A673 (cell line): ENCODE measurements around the gene DGUOK. TPM values are rescaled to one million over a fixed set of nuclear protein-coding genes. Genes with fewer than 3 reads are reported as not detected.

Experiments
- BruUV-seq: library from RNA; stranded (reverse); fragments of 400-500 nt; replicated peaks from 2 replicates; lab custom pipeline; 2021; lab: Mats Ljungman, UMichigan
- CTCF ChIA-PET: fragments of 300-600 bp; sonication (Branson Sonifier 250); formaldehyde crosslinking; loops from one replicate; lab custom pipeline; 2022; ENCODE audit warnings: antibody characterized with exemption; lab: Charles Lee
- POLR2A ChIA-PET: fragments of 300-600 bp; sonication (Branson Sonifier 250); formaldehyde crosslinking; loops from one replicate; lab custom pipeline; 2022; ENCODE audit warnings: antibody characterized with exemption; ENCODE audit not compliant: low non-redundant PET; lab: Charles Lee
- DNase-seq: peaks from one replicate; pipeline ENCODE4 v3.0.0-alpha.2; 2015; ENCODE audit warnings: low spot score
- H3K27ac ChIP-seq: fragments of 200-600 bp; sonication (generic); 2 replicates; pipeline ENCODE4 v1.5.1; 2016; ENCODE audit warnings: mixed run types, low read depth, mild to moderate bottlenecking, mixed read lengths, antibody characterized with exemption, low read length; ENCODE audit not compliant: poor library complexity, severe bottlenecking
- H3K27me3 ChIP-seq: fragments of 200-600 bp; sonication (generic); replicated peaks from 2 replicates; pipeline ENCODE4 v1.6.1; 2017; ENCODE audit warnings: mixed run types, low read depth, mild to moderate bottlenecking, mixed read lengths, antibody characterized with exemption, low read length; ENCODE audit not compliant: insufficient read depth, poor library complexity
- H3K36me3 ChIP-seq: fragments of 200-600 bp; sonication (generic); 2 replicates; pipeline ENCODE4 v1.6.1; 2016; ENCODE audit warnings: mixed run types, mild to moderate bottlenecking, mixed read lengths, antibody characterized with exemption, low read length; ENCODE audit not compliant: insufficient read depth, poor library complexity, severe bottlenecking
- H3K4me1 ChIP-seq: fragments of 200-600 bp; sonication (generic); 2 replicates; pipeline ENCODE4 v1.6.1; 2017; ENCODE audit warnings: mixed run types, mild to moderate bottlenecking, mixed read lengths, antibody characterized with exemption, low read length; ENCODE audit not compliant: insufficient read depth, poor library complexity, severe bottlenecking
- H3K4me3 ChIP-seq: fragments of 200-600 bp; sonication (generic); 2 replicates; pipeline ENCODE4 v1.5.1; 2016; ENCODE audit warnings: low read depth, mixed run types, mild to moderate bottlenecking, mixed read lengths, low read length; ENCODE audit not compliant: poor library complexity, severe bottlenecking
- H3K9me3 ChIP-seq: fragments of 200-600 bp; sonication (generic); 2 replicates; pipeline ENCODE4 v1.6.1; 2016; ENCODE audit warnings: mixed run types, low read depth, mild to moderate bottlenecking, mixed read lengths, antibody characterized with exemption, low read length; ENCODE audit not compliant: poor library complexity, severe bottlenecking
- CTCF ChIP-seq: fragments of 300-800, 200-600 bp; sonication (generic); conservative IDR thresholded peaks from 2 replicates; pipeline ENCODE4 v1.5.1; 2017; ENCODE audit warnings: low read depth, mild to moderate bottlenecking, antibody characterized with exemption, low read length, moderate library complexity, mixed read lengths
- EZH2 ChIP-seq: fragments of 200-600 bp; sonication (generic); IDR thresholded peaks from 2 replicates; pipeline ENCODE4 v1.6.1; 2017; ENCODE audit warnings: borderline replicate concordance, low read depth, mild to moderate bottlenecking, mixed read lengths, antibody characterized with exemption, low read length; ENCODE audit not compliant: poor library complexity, severe bottlenecking
- intact Hi-C: fragments of 100-400 bp; cut with micrococcal nuclease; formaldehyde crosslinking; loops from one replicate; pipeline ENCODE4 v1.10.0; 2022; ENCODE audit not compliant: unreplicated experiment
- total RNA-seq: library from RNA; stranded (reverse); gene quantifications from 2 replicates; pipeline ENCODE4 v1.2.3, GENCODE V29; 2021

DGUOK gene
- total RNA-seq, 1 experiment from 2014 or later, result 106 TPM

DNA sequence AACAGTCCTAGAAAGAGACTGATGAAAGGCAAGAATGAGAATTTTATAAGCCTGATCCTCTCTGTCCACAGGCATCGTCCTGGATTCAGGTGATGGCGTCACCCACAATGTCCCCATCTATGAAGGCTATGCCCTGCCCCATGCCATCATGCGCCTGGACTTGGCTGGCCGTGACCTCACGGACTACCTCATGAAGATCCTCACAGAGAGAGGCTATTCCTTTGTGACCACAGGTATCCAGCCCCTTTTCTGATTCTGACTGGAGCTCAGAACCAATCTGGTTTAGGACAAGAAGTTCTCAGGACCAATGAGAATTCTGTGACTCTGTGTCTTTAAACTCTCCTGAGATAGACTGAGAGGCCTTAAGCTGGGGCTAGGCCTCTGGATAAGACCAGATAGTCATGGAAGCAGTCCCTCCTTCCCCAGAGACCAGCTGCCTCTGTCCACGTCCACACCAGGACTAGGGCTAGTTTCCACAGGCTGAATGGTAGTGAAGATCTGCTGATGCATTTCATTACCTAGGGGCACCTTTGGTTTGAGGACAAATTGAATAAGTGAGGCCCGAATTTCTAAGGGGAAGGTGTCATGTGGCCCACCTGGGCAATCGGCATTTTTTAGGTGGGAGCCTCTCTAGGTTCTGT, 13.1 kb upstream of the DGUOK start:
- no TSS peak for BruUV-seq
- intact Hi-C loops, result no loop called here
- H3K4me3 ChIP-seq, result no peak overlapping the region
- no peak for DNase-seq
- TF ChIP-seq CTCF (no peak), EZH2 (no peak)
- peaks cover 6% of the 10 kb centered on the region for H3K4me1 ChIP-seq
- no peaks in the 10 kb centered on the region for H3K9me3 ChIP-seq
- ChIA-PET POLR2A (no interaction called here), CTCF (no interaction called here)
- no peaks in the 10 kb centered on the region for H3K36me3 ChIP-seq
- no peaks in the 10 kb centered on the region for H3K27me3 ChIP-seq
- H3K27ac ChIP-seq, result no peak overlapping the region

DNA sequence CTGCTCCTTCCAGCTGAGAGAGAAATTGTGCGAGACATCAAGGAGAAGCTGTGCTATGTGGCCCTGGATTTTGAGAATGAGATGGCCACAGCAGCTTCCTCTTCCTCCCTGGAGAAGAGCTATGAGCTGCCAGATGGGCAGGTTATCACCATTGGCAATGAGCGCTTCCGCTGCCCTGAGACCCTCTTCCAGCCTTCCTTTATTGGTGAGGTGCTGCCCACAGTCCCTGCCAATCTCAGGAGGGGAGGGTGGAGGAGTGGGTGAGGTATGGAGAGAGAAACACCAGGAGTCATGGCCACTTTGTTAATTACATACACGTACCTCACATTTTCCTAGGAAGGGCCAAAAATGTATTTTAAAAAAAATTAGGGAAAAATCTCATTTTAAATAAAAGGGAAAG, 12.0 kb upstream of the DGUOK start:
- TF ChIP-seq EZH2 (no peak), CTCF (no peak)
- H3K27me3 ChIP-seq, result no peaks in the 10 kb centered on the region
- H3K27ac ChIP-seq, result no peak overlapping the region
- no TSS peak for BruUV-seq
- intact Hi-C loops, result no loop called here
- H3K36me3 ChIP-seq, result no peaks in the 10 kb centered on the region
- POLR2A ChIA-PET, result no interaction called here
- no peaks in the 10 kb centered on the region for H3K4me1 ChIP-seq
- H3K9me3 ChIP-seq, result no peaks in the 10 kb centered on the region
- DNase-seq, result no peak
- CTCF ChIA-PET, result no interaction called here
- H3K4me3 ChIP-seq, result no peak overlapping the region

DNA sequence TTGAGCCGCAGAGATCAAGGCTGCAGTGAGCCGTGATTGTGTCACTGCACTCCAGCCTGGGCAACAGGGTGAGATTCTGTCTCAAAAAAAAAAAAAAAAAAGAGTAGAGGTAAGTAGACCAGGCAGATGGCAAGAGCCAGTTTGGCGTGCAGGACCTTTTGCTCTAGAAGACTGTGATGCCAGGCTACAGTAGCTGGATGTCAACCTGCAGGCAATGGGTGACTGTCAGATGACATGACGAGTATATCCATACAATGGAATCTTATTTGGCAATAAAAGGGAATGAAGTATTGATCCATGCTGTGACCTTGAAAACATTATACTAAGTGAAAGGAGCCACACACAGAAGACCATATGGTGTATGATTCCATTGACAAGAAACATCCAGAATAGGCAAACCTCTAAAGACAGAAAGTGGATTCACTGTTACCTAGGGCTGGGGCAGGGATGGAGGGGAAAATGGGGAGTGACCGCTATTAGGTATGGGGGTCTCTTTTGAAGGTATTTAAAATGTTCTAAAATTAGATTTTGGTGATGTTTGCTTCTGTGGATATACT, 11.2 kb upstream of the DGUOK start:
- H3K27me3 ChIP-seq, result no peaks in the 10 kb centered on the region
- H3K4me1 ChIP-seq, result no peaks in the 10 kb centered on the region
- intact Hi-C loops, result no loop called here
- no TSS peak for BruUV-seq
- no peaks in the 10 kb centered on the region for H3K36me3 ChIP-seq
- CTCF ChIA-PET, result no interaction called here
- no peak overlapping the region for H3K27ac ChIP-seq
- DNase-seq, result no peak
- TF ChIP-seq CTCF, result no peak
- TF ChIP-seq EZH2, result no peak
- H3K4me3 ChIP-seq, result no peak overlapping the region
- no peaks in the 10 kb centered on the region for H3K9me3 ChIP-seq
- POLR2A ChIA-PET, result no interaction called here
